Liver (tissue), 9 donors: ENCODE results near the gene NRIP2. TPM values are rescaled to one million over a fixed set of nuclear protein-coding genes. Genes with fewer than 3 reads are reported as not detected.
A peak's percentile ranks its signal among the peaks of the same experiment; 100 is the strongest.

Experiments used
- DNase-seq: peaks from one replicate; pipeline ENCODE4 v3.0.0-alpha.2; 2017; ENCODE audit warnings: low spot score
- H3K27ac ChIP-seq, 2 donors: one replicate each; pipeline ENCODE4 v1.7.0; 2013; ENCODE audit warnings: inconsistent platforms in 2 of 2, low read length in 2 of 2, control low read depth in 1 of 2, low read depth in 1 of 2, mild to moderate bottlenecking in 1 of 2
- H3K27me3 ChIP-seq, 4 donors: one replicate each; pipeline versions ENCODE4 v1.6.1 to v1.7.0; 2013; ENCODE audit warnings: low read length in 3 of 4, inconsistent platforms in 1 of 4, mild to moderate bottlenecking in 1 of 4, moderate library complexity in 1 of 4; ENCODE audit not compliant: control insufficient read depth in 4 of 4, insufficient read depth in 4 of 4
- H3K36me3 ChIP-seq, 4 donors: one replicate each; pipeline versions ENCODE4 v1.6.1 to v1.7.0; 2013; ENCODE audit warnings: low read length in 3 of 4, mild to moderate bottlenecking in 3 of 4, low read depth in 1 of 4, moderate library complexity in 1 of 4; ENCODE audit not compliant: control insufficient read depth in 4 of 4, insufficient read depth in 3 of 4
- H3K4me1 ChIP-seq, 4 donors: one replicate each; pipeline versions ENCODE4 v1.6.1 to v1.7.0; 2013; ENCODE audit warnings: low read length in 3 of 4, mild to moderate bottlenecking in 3 of 4, moderate library complexity in 1 of 4; ENCODE audit not compliant: control insufficient read depth in 4 of 4, insufficient read depth in 4 of 4
- H3K4me3 ChIP-seq, 3 donors: one replicate each; pipeline versions ENCODE4 v1.6.1 to v1.7.0; 2013; ENCODE audit warnings: low read length in 3 of 3, control low read depth in 1 of 3, low read depth in 1 of 3, mild to moderate bottlenecking in 1 of 3
- H3K9ac ChIP-seq, 2 donors: one replicate each; pipeline ENCODE4 v1.7.0; 2013; ENCODE audit warnings: low read length in 2 of 2, mild to moderate bottlenecking in 2 of 2, moderate library complexity in 2 of 2, control low read depth in 1 of 2, low read depth in 1 of 2
- H3K9me3 ChIP-seq, 4 donors: one replicate each; pipeline versions ENCODE4 v1.6.1 to v1.7.0; 2013; ENCODE audit warnings: low read length in 3 of 4; ENCODE audit not compliant: control insufficient read depth in 4 of 4
- EGR1 ChIP-seq, 2 donors: IDR thresholded peaks; 2 replicates each; pipeline ENCODE4 v1.6.1; 2016 to 2018; ENCODE audit warnings: antibody characterized with exemption in 2 of 2, low read depth in 2 of 2
- FOXA1 ChIP-seq: IDR thresholded peaks from 2 replicates; pipeline ENCODE4 v1.6.1; 2016; ENCODE audit warnings: antibody characterized with exemption
- FOXA2 ChIP-seq: IDR thresholded peaks from 2 replicates; pipeline ENCODE4 v1.6.1; 2016; ENCODE audit warnings: antibody characterized with exemption
- GABPA ChIP-seq, 2 donors: IDR thresholded peaks in 1 of 2; conservative IDR thresholded peaks in 1 of 2; 2 replicates each; pipeline ENCODE4 v1.6.1; 2016; ENCODE audit warnings: antibody characterized with exemption in 2 of 2, mild to moderate bottlenecking in 1 of 2, moderate library complexity in 1 of 2
- HNF4G ChIP-seq: IDR thresholded peaks from 2 replicates; pipeline ENCODE4 v1.6.1; 2016; ENCODE audit warnings: antibody characterized with exemption
- JUND ChIP-seq, 2 donors: IDR thresholded peaks; 2 replicates each; pipeline ENCODE4 v1.6.1; 2016; ENCODE audit warnings: antibody characterized with exemption in 2 of 2
- NR2F2 ChIP-seq: IDR thresholded peaks from 2 replicates; pipeline ENCODE4 v1.6.1; 2016; ENCODE audit warnings: antibody characterized with exemption
- RAD21 ChIP-seq, 2 donors: IDR thresholded peaks; 2 replicates each; pipeline ENCODE4 v1.6.1; 2016; ENCODE audit warnings: antibody characterized with exemption in 2 of 2, mild to moderate bottlenecking in 2 of 2
- RXRA ChIP-seq, 2 donors: IDR thresholded peaks; 2 replicates each; pipeline ENCODE4 v1.6.1; 2017 to 2018; ENCODE audit warnings: antibody characterized with exemption in 2 of 2, mild to moderate bottlenecking in 1 of 2
- SP1 ChIP-seq: IDR thresholded peaks from 2 replicates; pipeline ENCODE4 v1.6.1; 2018; ENCODE audit warnings: antibody characterized with exemption, mild to moderate bottlenecking
- TAF1 ChIP-seq: conservative IDR thresholded peaks from 2 replicates; pipeline ENCODE4 v1.6.1; 2016; ENCODE audit warnings: antibody characterized with exemption, mild to moderate bottlenecking
- YY1 ChIP-seq: IDR thresholded peaks from 2 replicates; pipeline ENCODE4 v1.6.1; 2016; ENCODE audit warnings: antibody characterized with exemption, mild to moderate bottlenecking
- WGBS: extraction: QIAGEN DNeasy Blood & Tissue Kit; methylation state at CpG from one replicate; pipeline ENCODE4 v1.1.7; 2013; 5-methylcytosine and 5-hydroxymethylcytosine counted together
- polyA plus RNA-seq, 2 donors: library from polyadenylated mRNA; stranded (reverse) in 1 of 2; unstranded in 1 of 2; fragments of 200-250 nt in 1 of 2; fragments of >200 nt in 1 of 2; fragmentation: Nextera tagmentation in 1 of 2; extraction: Ambion mirVana in 1 of 2; gene quantifications; one replicate each; pipeline versions ENCODE4 v1.2.1 to v1.2.3, GENCODE V29; 2013 to 2015
- total RNA-seq, 2 donors: library from RNA; depleted of rRNA; stranded (reverse); fragments of >200 nt; gene quantifications; one replicate each; pipeline ENCODE4 v1.2.3, GENCODE V29; 2014
- TF ChIP-seq, protein P1 (sequence below): IDR thresholded peaks from 2 replicates; pipeline ENCODE4 v1.6.1; 2016; ENCODE audit warnings: antibody characterized with exemption
- TF ChIP-seq, protein P2 (sequence below): IDR thresholded peaks from 2 replicates; pipeline ENCODE4 v1.6.1; 2016; ENCODE audit warnings: antibody characterized with exemption
- TF ChIP-seq, protein P3 (sequence below): IDR thresholded peaks from 2 replicates; pipeline ENCODE4 v1.6.1; 2016; ENCODE audit warnings: antibody characterized with exemption
- TF ChIP-seq, protein P4 (sequence below): IDR thresholded peaks from 2 replicates; pipeline ENCODE4 v1.6.1; 2016; ENCODE audit warnings: antibody characterized with exemption, mild to moderate bottlenecking
- TF ChIP-seq, protein P5 (sequence below): fragments of 150-350 bp; IDR thresholded peaks from 2 replicates; pipeline ENCODE4 v1.5.1; 2017; ENCODE audit warnings: improper control_type of control experiment, low read depth, low read length; ENCODE audit not compliant: missing input control
- donor health status: healthy.
- donor health status: healthy.
- donor health status: healthy.
- donor health status: healthy.
- donor health status: healthy.

Gene NRIP2
- total and polyA plus RNA-seq, 4 donors: 0.19 to 0.46 (median 0.23) TPM

DNA sequence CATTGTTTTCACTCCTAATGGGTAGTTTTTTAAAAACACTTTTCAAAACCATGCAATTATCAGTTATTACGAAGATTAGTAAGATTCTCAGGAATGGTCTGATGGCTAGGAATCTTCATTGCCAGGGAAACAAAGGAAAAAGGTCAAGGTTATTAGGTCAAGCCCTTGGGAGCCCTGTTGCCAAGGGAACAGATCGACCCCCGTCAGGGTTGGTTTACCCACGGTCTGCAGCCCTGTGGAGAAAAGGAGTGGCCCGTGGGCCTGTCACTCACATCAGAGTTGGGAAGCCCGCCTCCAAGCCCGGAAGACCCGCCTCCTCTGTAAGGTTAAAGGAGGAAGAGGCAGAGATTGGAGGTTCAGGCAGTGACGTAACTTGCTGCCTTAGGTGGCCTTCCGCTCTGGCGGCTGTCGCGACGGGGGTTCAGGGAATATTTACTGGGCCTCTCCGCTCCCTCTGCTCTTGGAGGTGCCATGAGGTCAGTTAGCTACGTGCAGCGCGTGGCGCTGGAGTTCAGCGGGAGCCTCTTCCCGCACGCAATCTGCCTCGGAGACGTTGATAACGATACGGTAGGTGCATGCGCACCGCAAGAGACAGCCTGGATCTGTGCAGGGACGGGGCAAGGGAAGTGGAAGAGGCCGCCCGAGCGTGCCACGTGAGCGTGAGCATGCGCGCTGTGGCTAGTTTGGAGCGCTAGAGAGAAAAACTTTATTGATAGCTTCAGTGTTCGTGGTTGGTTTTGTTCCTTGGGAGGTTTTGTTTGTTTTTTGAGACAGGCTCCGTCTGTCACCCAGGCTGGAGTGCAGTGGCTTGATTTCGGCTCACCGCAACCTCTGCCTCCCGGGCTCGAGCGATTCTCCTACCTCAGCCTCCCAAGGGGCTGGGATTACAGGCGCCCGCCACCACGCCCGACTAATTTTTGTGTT lies 22.3 kb downstream of the NRIP2 start, which contains the start of gene ITFG2 (continued):
- TF ChIP-seq, protein P1, sequence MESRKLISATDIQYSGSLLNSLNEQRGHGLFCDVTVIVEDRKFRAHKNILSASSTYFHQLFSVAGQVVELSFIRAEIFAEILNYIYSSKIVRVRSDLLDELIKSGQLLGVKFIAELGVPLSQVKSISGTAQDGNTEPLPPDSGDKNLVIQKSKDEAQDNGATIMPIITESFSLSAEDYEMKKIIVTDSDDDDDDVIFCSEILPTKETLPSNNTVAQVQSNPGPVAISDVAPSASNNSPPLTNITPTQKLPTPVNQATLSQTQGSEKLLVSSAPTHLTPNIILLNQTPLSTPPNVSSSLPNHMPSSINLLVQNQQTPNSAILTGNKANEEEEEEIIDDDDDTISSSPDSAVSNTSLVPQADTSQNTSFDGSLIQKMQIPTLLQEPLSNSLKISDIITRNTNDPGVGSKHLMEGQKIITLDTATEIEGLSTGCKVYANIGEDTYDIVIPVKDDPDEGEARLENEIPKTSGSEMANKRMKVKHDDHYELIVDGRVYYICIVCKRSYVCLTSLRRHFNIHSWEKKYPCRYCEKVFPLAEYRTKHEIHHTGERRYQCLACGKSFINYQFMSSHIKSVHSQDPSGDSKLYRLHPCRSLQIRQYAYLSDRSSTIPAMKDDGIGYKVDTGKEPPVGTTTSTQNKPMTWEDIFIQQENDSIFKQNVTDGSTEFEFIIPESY: peak; percentile 86
- TF ChIP-seq HNF4G: no peak
- TF ChIP-seq, protein P2, sequence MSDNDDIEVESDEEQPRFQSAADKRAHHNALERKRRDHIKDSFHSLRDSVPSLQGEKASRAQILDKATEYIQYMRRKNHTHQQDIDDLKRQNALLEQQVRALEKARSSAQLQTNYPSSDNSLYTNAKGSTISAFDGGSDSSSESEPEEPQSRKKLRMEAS: peak; percentile 96
- peak; percentile 68 to 86 for TF ChIP-seq RXRA (IDR thresholded peaks at IDR 0.05)
- peak; percentile 44 for TF ChIP-seq FOXA2
- peak; percentile 96 for TF ChIP-seq YY1

DNA sequence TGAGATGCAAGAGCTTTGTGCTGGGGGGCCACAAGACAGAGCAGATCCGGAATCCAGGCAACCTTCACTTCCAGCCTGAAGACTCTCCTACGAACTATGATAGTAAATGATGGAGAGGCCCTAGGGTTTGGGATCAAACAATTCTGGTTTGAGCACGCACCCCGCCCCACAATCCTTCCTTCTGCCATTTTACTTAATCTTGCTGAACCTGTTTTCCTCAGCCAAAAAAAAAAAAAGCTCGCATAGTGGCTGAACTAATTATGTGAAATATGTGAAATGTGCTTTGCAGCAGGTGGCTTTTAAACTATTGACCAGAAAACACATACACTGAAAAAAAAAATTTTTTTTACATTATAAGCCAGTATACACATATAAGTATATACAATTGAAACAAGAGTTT lies 23.0 kb downstream of the NRIP2 start:
- 81% methylated on average over 5 of the region's 5 CpGs for WGBS
- no peaks in the 10 kb centered on the region for H3K36me3 ChIP-seq
- peaks cover 0 to 20% (median 15%) of the 10 kb centered on the region in 4 donors for H3K4me1 ChIP-seq
- H3K9me3 ChIP-seq: no peaks in the 10 kb centered on the region
- H3K9ac ChIP-seq: peak overlapping the region in 1 of 2 donors; percentile 75
- no peaks in the 10 kb centered on the region for H3K27me3 ChIP-seq
- DNase-seq: no peak
- H3K4me3 ChIP-seq: peak overlapping the region in 2 of 3 donors; percentile 80 to 91
- no peak overlapping the region for H3K27ac ChIP-seq
- TF ChIP-seq RXRA (IDR thresholded peaks at IDR 0.05): no peak
- no peak for TF ChIP-seq JUND (IDR thresholded peaks at IDR 0.05)
- TF ChIP-seq TAF1: no peak
- TF ChIP-seq, protein P2: no peak
- TF ChIP-seq GABPA (IDR thresholded peaks at IDR 0.05 in 1 of 2, conservative IDR thresholded peaks at IDR 0.05 in 1 of 2): no peak
- TF ChIP-seq SP1: no peak
- TF ChIP-seq FOXA1: no peak
- TF ChIP-seq, protein P3, sequence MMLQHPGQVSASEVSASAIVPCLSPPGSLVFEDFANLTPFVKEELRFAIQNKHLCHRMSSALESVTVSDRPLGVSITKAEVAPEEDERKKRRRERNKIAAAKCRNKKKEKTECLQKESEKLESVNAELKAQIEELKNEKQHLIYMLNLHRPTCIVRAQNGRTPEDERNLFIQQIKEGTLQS: no peak
- TF ChIP-seq YY1: no peak
- TF ChIP-seq, protein P4, sequence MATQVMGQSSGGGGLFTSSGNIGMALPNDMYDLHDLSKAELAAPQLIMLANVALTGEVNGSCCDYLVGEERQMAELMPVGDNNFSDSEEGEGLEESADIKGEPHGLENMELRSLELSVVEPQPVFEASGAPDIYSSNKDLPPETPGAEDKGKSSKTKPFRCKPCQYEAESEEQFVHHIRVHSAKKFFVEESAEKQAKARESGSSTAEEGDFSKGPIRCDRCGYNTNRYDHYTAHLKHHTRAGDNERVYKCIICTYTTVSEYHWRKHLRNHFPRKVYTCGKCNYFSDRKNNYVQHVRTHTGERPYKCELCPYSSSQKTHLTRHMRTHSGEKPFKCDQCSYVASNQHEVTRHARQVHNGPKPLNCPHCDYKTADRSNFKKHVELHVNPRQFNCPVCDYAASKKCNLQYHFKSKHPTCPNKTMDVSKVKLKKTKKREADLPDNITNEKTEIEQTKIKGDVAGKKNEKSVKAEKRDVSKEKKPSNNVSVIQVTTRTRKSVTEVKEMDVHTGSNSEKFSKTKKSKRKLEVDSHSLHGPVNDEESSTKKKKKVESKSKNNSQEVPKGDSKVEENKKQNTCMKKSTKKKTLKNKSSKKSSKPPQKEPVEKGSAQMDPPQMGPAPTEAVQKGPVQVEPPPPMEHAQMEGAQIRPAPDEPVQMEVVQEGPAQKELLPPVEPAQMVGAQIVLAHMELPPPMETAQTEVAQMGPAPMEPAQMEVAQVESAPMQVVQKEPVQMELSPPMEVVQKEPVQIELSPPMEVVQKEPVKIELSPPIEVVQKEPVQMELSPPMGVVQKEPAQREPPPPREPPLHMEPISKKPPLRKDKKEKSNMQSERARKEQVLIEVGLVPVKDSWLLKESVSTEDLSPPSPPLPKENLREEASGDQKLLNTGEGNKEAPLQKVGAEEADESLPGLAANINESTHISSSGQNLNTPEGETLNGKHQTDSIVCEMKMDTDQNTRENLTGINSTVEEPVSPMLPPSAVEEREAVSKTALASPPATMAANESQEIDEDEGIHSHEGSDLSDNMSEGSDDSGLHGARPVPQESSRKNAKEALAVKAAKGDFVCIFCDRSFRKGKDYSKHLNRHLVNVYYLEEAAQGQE: no peak
- TF ChIP-seq FOXA2: no peak
- no peak for TF ChIP-seq RAD21 (IDR thresholded peaks at IDR 0.05)
- TF ChIP-seq, protein P5, sequence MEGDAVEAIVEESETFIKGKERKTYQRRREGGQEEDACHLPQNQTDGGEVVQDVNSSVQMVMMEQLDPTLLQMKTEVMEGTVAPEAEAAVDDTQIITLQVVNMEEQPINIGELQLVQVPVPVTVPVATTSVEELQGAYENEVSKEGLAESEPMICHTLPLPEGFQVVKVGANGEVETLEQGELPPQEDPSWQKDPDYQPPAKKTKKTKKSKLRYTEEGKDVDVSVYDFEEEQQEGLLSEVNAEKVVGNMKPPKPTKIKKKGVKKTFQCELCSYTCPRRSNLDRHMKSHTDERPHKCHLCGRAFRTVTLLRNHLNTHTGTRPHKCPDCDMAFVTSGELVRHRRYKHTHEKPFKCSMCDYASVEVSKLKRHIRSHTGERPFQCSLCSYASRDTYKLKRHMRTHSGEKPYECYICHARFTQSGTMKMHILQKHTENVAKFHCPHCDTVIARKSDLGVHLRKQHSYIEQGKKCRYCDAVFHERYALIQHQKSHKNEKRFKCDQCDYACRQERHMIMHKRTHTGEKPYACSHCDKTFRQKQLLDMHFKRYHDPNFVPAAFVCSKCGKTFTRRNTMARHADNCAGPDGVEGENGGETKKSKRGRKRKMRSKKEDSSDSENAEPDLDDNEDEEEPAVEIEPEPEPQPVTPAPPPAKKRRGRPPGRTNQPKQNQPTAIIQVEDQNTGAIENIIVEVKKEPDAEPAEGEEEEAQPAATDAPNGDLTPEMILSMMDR: no peak
- TF ChIP-seq, protein P1: no peak
- TF ChIP-seq EGR1 (IDR thresholded peaks at IDR 0.05; ENCODE audit: low read depth in 2 of 2): no peak
- no peak for TF ChIP-seq NR2F2
